ENCODE results near the gene DUSP14.

DNA sequence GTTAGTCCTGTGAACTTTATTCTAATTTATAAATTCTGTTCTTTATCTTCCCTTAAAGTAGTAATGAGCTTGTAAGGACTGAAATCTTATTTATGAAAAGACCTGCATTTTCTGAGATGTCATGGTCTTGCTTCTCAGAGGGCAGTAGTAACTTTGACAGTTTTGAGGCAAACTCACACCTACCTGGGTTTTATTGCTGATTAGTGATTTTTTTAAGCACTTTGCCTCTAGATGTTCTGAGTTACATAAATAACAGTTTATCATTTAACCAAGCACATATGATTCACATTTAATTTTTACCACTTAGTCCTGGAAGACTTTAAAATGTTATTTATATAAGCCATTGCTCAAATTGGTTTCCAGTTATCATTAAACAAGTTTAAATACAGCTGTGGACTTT is 10.7 kb downstream of the DUSP14 start:
- TF ChIP-seq, protein P1, sequence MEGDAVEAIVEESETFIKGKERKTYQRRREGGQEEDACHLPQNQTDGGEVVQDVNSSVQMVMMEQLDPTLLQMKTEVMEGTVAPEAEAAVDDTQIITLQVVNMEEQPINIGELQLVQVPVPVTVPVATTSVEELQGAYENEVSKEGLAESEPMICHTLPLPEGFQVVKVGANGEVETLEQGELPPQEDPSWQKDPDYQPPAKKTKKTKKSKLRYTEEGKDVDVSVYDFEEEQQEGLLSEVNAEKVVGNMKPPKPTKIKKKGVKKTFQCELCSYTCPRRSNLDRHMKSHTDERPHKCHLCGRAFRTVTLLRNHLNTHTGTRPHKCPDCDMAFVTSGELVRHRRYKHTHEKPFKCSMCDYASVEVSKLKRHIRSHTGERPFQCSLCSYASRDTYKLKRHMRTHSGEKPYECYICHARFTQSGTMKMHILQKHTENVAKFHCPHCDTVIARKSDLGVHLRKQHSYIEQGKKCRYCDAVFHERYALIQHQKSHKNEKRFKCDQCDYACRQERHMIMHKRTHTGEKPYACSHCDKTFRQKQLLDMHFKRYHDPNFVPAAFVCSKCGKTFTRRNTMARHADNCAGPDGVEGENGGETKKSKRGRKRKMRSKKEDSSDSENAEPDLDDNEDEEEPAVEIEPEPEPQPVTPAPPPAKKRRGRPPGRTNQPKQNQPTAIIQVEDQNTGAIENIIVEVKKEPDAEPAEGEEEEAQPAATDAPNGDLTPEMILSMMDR (IDR thresholded peaks at IDR 0.05; ENCODE audit: low read depth, low read length, poor library complexity, severe bottlenecking), result no peak
- no peak for TF ChIP-seq EZH2phosphoT487 (IDR thresholded peaks at IDR 0.05; ENCODE audit: borderline replicate concordance, low read length)
